Activated CD4-positive, alpha-beta T cell treated with anti-CD3 and anti-CD28 coated beads, Interleukin-2, amount 50 U/mL, for 16 hours (primary cell): ENCODE results near the gene INO80E.
"Not testable (repeated sequence)": the region's sequence is repeated elsewhere in the genome, so short reads cannot be mapped to it uniquely, and the experiment has no call there.

Experiments
- DNase-seq: peaks from one replicate; pipeline ENCODE4 v3.0.0-alpha.2; 2020

INO80E gene

DNA sequence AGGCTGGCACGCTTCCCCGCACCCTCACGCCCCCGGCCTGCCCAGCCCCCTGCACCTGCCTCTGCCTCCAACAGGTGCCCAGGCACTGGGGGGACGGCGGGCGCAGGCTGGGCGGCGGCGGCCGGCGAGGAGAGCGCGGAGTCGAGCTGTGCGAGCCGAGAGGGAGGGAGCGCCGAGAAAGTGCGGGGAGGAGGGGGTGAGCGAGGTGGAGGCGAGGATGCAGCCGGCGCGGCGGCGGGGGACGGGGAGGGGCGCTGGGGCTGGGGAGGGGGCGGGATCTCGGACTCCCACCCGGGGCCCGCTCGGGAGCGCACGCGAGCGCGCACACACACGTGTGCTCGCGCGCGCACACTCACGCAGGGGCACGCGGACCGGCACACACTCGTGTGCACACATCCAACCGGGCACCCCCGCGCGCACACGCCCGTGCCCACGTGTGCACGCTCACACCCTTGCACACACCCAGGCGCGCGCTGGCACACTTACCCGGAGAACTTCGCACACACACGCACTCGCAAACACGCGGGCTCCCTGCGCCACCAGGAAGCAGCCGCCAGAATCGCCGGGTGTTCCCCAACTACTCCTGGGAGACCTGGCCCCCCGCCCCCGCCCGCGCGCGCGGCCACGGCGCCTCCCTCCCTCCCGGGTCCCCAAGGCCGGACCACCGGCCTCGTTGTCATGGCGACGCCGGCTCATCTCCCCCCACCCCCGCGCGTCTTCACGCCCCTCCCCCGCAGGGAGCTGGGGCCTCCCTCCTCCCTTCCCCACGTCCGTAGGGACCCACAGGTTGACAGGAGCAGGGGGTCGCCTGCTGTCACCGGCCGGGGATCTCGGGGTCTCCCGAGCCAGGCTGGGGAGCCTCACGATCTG, 15.0 kb downstream of the INO80E start, which contains the start of gene DOC2A:
Gene DOC2A, minus strand, starts transcription at position 184 of the 870 bp plus-strand sequence. CDS start 805 bp downstream, outside the sequence.
- no peak for DNase-seq

DNA sequence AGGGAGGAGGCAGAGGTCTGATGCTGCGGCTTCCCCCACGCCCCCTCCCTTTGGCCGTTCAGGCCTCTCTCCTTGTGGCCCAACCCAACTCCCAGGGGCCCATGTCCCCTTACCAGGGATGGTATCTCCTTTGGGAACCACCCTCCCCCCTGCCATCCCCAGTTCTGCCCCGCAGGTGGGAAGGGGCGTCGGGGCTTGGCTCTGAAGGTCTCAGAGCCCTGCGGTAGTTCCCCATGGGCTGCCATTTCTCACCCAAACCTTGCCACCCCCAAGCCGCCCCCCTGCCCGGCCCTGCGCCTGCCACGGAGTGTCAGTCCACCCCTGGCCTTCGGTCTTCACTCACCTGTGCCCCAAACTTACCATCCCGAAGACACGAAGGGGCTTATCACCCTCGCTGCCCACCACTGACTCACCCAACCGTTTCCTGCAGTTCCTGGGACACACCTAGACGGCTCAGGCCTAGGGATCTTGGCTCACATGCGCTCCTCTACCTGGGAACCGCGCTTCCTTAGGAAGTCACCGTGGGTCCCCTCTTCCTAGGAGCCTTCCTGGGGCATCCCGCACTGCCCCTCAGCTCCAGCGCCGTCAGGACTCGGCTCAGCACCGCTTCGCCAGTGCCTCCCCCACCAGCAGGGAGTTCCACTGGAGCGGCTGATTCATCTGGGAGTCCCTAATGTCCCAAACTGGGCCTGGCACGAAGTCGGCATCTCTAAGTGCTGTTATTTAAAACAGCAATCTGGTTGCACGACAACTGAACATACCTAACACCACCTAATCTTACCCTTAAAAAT, 15.9 kb downstream of the INO80E start:
- DNase-seq = no peak

DNA sequence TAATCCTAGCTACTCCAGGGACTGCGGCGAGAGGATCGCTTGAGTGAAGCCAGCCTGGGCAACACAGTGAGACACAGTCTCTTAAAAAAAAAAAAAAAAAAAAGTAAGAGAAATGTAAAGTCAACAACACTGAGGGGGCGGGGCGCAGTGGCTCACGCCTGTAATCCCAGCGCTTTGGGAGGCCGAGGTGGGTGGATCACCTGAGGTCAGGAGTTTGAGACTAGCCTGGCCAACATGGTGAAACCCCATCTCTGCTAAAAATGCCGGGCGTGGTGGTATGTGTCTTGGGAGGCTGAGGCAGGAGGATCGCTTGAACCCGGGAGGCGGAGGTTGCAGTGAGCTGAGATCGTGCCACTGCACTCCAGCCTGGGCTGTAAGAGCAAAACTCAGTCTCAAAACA, 16.6 kb downstream of the INO80E start:
- not testable (repeated sequence) for DNase-seq

DNA sequence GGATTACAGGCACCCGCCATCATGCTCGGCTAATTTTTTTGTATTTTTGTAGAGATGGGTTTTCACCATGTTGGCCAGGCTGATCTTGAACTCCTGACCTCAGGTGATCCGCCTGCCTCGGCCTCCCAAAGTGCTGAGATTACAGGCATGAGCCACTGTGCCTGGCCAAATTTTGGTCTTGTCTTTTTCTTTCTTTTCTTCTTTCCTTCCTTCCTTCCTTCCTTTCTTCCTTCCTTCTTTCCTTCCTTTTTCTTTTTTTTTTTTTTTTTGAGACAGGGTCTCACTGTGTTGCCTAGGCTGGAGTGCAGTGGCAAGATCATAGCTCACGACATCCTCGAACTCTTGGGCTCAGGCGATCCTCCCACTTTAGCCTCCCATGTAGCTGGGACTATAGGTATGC, 19.4 kb downstream of the INO80E start:
- DNase-seq = not testable (repeated sequence)

DNA sequence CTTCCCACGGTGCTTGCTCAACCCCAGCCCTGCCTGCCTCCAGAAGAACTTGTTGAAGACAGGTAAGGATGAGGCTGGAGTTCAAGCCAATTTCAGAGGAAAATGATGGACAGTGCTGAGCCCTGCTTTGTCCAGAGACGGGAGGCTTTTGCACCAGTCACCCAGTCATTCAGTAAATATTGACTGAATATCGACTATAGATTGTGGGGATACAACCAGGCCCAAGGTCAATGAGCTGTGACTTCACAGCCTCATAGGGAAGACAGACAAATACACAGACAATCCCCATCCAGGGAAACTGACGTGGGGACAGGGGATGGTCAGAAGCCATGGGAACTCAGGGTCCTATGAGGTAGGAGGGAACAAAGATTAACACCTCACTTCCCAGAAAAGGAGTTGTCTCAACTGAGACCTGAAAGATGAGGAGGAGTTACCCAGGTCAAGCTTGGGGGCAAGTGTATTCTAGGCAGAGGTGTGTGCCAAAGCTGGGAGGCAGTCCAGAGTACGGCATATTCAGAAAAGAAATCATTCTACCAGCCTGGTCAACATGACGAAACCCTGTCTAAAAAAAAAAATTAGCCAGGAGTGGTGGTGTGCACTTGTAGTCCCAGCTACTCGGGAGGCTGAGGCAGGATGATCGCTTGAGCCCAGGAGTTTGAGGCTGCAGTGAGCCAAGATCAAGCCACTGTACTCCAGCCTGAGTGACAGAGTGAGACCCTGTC, 20.7 kb downstream of the INO80E start:
- DNase-seq = no peak

DNA sequence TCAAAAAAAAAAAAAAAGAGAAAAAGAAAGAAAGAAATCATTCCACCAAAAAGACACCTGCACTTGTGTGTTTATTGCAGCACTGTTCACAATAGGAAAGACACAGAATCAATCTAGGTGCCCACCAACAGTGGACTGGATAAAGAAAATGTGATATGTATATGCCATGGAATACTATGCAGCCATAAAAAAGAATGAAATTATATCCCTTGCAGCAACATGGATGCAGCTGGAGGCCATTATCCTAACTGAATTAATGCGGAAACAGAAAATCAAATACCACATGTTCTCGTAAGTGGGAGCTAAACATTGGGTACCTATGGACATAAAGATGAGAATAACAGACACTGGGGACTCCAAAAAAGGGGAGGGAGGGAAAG, 21.2 kb downstream of the INO80E start:
- DNase-seq = no peak

DNA sequence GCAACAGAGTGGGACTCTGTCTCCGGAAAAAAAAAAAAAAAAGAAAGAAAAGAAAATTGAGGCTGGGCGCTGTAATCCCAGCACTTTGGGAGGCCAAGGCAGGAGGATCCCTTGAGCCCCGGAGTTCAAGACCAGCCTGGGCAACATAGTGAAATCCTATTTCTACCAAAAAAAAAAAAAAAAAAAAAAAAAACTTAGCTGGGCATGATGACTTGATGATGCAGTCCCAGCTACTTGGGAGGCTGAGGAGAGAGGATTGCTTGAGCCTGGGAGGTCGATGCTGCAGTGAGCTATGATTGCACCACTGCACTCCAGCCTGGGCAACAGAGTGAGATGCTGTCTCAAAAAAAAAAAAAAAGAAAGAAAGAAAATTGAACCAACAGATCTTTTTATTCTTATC, 21.9 kb downstream of the INO80E start:
- not testable (repeated sequence) for DNase-seq

DNA sequence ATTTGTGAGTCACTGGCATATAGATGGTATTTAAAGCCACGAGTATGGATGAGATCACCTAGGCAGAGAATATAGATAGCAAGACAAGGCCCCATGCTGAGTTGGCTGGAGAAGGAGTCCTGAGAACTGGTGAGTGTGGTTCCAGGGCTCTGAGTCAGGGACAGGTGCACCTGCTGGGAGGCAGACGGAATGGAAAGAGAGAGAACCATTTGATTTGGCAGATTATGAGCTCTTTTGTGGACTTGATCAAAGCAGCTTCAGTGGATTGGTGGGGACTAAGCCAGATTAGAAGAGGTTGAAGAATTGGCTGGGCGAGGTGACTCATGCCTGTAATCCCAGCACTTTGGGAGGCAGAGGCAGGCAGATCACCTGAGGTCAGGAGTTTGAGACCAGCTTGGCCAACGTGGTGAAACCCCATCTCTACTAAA, 22.7 kb downstream of the INO80E start:
- DNase-seq = no peak

DNA sequence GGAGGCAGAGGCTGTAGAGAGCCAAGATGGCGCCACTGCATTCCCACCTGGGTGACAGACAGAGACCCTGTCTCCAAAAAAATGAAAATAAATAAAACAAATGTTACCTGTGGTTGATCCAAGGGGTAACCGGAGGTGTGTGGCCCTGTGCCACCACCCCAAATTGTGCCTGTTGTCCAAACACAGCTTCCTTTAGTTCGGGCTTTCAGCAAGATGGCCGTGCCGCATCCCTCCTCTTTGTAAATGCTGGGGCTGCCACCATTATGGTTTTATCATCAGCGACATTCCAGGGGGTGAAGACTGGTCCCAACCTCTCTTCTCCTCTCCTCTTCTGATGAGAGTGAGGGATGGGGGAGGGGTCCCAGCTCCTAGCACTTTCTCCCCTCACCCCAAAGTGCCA, 26.8 kb downstream of the INO80E start, which contains the start of gene C16orf92:
Gene C16orf92, plus strand, starts transcription at position 312 of the 400 bp plus-strand sequence. CDS start 143 bp downstream, outside the sequence.
- no peak for DNase-seq

DNA sequence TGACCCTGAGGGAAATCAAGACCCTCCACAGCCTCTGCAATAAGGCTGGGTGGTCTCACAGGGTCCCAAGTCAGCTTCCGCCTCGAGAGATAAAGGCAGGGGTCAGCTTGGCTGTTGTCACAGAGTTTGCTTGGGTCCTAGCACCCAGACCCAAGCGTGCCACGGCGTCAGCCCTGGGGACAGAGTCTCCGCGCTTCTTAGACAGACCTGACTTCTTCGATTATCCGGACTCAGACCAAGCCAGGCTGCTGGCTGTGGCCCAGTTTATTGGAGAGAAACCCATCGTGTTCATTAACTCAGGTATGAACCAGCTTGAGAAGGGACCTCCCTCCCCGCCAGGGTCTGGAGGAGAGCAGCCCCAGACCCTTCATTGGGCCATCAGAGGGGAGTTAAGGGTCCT, 27.5 kb downstream of the INO80E start:
- DNase-seq = no peak

DNA sequence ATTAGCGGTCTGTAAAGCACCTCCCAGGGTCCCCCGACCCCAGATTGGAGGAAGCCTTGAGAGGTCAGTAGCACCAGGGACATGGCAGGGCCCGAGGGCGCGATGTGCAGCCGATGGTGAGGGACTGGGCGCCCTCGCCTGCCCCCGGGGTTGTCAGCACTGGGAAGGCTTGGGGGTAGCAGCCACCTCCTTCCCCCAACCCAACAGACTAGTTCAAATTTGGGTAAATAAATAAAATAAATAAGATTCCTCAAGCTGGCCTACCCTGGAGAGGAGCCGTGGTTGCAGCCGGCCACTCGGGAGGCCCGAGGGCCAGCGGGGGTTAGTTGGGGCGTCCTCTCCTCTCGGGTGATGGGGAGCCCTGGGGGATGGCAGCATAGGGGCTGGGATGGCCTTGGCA, 28.4 kb downstream of the INO80E start:
- DNase-seq = no peak

DNA sequence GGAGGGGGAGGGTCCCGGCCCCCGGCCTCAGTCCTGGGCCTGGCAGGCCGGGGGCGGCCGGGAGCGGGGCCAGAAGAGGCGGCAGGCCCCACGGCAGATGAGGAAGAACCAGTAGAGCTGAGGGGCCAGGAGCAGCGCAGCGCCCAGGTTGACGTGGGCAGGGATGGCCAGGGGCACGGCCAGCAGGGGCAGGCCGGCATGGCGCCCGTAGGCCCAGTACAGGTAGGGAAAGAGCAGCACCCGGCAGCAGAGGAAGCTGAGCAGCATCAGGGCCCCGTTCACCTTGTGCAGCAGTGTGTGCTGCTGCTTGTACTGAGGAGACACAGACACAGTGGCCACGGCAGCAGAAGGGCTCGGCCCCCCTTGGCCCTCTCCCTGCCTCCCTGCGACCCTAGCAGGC, 29.1 kb downstream of the INO80E start:
- DNase-seq = no peak

DNA sequence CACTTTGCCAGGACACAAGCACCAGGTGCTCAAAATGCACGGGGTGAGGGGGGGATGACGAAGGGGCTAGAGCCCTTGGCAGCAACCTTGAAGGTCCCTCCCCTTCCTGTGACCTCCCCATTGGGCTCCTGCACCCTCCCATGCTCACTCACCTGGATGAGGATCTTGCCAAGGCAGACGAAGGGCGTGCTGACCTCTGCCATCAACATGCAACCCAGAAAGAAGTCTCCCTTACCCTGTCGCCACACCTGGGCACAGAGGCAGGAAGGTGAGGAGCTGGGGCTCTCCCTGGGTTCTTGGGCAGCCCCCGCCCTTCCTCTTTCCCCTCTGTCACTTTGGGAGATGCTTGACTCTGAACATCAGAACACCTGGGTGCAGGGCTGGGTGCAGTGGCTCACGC, 29.5 kb downstream of the INO80E start:
- DNase-seq = no peak

DNA sequence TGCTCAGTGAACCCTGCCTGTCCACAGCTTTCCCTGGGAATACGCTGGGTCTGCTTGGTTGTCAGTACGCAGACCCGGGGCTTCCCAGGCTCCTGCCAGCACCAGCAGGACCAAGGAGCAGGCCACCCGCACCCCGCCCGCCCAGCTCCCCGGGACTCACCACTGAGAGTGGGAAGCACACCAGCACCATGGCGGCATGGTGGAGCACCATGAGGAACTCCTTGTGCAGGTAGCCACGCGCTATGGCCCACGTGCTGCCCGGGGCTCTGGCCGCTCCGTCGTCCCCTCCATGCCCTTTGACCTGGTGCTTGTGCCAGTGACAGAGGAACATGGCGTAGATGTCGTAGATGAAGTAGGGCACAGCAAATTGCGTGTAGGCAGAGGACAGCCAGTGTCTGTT, 30.4 kb downstream of the INO80E start:
- DNase-seq = no peak

DNA sequence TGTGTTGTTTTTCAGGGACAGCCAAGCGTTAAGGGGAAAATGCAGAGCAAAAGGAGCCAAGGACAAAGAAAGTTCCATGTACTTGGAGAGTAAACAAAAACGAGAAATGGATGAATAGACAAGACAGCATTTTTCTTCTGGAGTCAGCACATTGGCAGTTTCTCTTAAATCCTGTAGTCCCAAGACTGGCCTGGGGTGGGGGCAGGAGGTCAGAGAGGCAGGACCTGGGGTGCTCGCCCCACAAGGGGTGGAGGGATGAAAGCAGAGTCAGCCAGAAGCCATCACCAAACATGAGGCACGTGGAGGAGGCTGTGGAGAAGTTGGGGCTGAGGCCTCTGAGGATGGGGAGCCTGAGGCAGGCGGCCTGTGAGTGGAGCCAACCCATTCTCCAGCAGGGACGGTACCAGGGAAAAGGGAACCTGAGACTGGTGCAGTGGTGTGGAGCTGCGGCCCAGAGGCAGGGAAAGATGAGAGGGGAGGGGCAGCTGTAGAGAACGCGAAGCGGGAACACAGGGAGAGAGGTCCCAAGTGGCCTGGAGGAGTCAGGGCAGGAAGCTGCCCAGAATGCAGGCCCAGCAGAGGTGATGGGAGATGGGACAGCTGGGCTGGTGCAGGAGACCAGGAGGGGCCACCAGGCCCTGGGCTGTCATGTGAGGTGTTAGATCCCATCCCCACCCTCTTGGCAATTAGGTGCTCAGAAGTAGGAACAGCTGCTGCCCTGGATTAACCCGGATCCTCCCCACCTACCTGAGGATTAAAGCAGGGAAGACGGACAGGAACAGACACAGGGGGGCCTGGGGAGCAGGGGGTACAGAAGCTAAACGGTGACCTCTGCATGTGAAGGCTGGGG, 31.8 kb downstream of the INO80E start:
- DNase-seq = no peak

DNA sequence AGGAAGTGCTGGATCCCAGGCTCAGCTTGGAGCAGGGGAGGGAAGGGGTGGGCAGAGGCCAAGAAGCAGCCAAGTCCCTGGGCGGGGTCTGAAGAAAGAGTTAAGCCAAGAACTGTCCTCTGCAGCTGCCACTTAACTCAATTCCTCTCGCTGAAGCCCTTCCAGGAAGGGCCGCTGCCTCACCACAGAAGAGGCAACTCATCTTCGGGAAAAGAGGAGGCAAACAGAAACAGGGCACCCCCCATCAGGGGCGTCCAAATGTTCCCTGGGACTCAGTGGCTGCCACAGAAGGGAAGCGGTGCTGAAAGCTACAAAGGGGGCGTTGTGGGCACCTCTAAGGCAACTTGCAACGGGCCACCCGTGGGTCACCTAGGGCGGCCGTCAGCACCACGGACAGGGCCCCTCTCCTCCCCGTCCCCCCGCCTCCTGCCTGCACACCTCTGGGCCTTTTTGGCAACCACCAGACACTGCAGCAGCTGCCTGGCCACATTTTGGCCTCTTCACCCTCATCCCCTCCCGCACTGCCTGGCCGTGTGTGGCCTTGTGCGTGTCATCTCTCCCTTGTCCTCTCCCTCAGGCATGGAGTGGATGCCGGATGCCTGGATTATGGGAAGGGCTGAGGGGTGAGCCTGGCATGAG, 32.5 kb downstream of the INO80E start:
- no peak for DNase-seq

DNA sequence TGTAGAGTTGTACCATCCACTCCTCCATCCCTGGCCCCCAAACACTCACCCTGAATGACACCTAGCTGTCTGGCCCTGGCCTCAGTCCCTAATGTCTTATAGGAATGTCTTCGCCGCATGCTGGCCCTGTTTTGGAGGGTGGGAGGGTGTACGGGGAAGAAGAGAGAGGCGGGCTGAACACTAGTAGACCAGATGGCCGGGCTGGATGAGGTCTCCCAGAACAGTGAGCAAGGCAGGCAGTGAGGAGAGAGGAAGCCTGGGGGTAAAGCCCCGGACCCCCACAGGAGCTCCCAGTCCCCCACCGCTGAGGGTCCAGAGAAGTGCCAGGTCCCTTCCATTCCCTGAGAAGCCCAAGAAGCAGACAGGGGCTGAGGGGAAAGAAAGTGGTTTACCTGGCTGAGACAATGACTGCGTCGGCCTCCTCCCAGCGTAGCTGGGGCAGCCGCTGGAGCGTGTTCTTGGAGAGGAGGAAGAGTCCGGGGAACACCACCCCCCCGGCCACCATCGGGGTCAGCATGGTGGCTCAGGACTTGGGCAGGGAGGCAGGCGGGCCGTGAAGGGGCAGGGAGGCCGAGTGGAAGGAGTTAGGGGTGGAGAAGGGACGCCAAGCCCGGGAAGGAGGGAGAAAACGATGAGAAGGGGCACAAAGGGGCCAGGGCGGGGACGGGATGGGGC, 34.1 kb downstream of the INO80E start:
- no peak for DNase-seq

DNA sequence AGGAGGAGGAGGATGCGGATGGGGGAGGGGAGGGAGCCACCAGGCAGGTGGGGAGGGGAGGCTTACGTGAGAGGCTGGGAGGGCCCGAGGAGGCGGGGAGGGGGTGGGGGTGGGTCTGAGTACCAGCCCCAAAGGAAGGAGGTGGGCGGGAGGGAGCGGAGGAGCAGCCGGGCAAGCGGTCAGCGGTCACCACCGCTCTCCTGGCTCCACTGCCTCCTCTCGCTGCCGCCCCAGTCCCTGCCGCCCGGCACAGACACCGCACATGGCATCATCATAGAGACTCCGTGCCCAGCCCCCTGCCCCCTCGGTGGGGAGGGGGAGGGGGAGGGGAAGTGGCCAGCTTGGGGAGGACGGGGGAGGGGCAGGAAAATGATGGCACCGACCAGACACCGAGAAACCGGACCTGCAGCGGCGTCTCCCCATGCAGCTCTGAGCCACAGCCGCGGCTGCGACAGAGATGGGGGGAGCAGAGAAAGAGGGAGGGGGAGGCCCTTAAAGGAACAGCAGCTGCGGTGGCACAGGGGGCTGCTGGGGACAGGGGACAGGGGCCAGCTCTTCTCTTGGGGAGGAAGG, 34.9 kb downstream of the INO80E start, which contains the start of gene TLCD3B:
Gene TLCD3B, minus strand, starts transcription at position 431 of the 573 bp plus-strand sequence. CDS start 744 bp downstream, outside the sequence.
- no peak for DNase-seq

DNA sequence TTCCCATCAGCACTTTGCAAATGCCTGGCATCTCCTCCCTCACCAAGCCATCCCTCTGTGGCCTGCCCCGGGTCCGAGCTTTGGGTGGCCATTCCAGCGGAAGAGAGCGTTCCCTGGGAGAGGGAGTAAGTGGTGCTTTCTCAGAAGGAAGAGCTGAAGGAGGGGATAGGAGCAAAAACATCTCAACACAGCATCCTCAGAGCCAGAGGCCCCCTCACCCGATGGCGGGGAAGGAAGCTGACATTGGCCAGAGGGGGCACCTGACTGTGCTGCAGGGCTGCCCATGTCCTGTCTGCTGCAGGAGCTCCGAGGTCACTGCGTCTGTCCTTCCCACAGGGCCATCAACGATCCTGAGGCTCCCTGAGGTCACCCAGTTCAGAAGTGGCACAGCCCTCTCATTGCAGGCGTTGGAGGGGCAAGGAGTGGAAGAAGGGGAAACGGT, 35.5 kb downstream of the INO80E start:
- DNase-seq = no peak

DNA sequence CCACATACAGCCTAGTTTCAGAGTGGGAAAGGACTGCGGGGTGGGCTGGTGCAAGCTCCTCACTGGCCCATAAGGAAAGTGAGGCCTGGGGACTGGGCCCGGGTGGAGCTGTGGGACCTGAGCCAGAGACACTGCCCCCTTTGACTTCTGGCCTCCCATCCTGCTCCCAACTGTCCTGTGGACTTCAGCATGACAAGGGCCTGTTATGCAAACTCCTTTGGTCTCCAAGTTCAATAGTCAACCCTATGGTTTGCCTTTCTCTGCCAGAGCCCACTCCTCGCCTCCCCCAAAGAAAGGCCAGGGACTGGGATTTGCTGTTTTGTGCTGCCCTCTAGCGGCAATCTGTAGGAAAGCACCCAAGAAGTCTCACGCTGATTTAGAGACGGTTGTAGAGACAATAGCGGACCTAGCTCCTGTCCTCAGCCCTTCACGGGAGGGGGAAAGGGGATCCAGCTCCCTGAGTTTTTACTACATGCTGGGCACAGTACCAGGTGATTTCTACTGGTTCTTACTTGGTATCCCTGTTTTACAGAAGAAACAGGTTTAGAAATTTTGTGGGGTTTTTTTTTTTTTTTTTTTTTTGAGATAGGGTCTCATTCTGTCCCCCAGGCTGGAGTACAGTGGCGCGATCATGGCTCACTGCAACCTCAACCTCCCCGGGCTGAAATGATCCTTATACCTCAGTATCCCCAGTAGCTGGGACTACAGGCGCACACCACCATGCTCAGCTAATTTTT, 36.2 kb downstream of the INO80E start:
- peak; percentile 78 for DNase-seq
